HG02973 (cell line): Measurements from ENCODE around the gene LRCH1.

ENCODE experiments used
- ATAC-seq: cut with Tn5 transposase; IDR thresholded peaks from one replicate; pipeline ENCODE4 v1.9.1; 2021; ENCODE audit warnings: moderate library complexity; ENCODE audit not compliant: unreplicated experiment

The LRCH1 gene

DNA sequence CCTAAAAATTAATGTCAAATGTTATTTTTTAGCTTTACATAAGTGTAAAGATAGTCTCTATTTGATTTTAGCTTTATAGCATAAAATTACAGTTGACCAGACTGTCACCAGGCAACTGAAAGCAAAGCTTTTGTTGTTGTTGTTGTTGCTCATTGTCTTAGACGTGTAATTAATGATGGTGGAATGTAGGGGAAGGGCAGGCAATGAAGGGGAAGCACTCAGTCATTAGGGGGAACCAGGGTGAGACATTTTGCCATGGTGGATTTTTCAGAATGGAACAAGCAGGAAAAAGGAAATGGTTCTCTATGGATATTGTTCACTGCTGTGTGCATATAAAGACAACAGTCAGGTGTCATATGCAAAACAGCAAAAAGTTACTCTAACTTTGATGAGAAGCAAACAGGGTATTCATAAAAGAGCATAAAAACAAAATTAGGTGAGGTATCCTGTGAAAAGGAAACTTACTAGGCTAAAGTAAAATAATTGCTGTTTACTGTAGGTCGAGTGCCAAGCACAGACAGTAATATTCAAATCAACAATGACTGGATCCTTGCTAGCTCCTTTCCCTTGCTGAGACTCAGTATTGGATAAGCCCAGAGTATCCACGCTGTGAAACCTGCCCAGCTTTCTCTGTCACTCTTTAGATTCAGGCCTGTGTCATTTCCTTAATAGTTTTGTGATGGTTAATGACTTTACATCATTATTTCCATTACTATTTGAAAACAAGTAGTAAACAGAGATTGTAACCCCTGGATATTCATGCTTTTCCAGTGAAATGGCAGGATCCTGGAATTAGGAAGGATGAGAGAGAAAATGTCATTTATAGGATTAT lies 110.5 kb downstream of the LRCH1 start:
- no peak for ATAC-seq

- ATAC-seq = no peak
Observed at GRCh38 chr13:46664195-46664594, 111.2 kb downstream of the LRCH1 start.

DNA sequence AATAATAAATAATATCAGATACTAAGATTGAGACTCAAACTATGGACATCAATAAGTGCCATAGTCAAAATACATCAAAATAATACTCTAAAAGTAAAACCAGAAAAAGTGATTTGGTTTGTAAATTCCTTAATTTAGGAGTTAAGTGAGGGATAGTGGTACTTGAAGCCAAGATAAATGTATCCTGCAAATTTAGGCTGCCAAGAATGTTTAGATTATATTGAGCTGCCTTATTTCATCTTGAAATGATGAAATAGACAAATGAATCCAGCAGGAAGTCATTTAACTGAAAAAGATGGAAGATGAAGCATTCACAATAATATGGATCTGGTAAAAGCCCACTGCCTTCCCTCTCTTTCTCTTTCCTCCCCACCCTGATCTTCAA lies 112.3 kb downstream of the LRCH1 start:
- ATAC-seq = no peak

DNA sequence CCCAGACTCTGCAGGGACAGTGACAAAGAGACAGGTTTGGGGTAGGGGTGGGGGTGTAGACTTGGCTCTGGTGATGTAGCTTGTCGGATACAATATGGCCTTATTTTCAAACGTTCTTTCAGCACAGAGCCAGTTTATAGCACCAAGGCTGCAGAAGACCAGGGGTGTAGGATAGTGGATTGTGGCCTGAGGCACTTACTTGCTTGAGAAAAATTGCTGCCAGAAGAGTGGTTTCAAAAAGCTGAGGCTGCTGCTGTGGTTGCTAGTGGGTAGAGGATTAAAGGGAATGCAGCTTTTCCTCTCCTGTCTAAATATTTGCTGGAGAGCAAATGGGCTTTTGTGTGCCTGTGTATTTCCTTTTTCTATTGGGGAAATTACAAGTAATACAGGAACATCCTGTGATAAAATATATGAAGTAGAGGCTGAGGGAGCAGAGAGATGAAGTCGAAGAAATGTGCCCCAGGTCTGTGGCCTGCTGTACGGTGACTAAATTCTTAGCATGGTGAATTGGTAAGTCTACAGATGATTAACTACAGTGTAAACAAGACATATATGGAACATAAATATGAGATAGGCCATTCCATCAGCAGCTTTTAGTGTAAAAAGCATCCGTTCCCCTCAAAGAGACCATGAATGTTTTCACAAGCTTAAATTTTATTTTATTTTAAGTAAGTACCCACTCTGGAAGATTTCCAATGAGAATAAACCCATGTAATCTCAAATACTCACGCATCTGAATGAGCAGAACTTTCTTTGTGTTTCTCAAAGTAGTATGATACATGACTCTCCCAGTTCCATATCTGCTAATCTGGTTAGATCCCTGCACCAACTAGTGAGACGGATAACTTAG lies 112.9 kb downstream of the LRCH1 start:
- peak; percentile 39 for ATAC-seq

GRCh38 chr13:46666727-46667456 lies 113.9 kb downstream of the LRCH1 start:
- ATAC-seq = no peak

DNA sequence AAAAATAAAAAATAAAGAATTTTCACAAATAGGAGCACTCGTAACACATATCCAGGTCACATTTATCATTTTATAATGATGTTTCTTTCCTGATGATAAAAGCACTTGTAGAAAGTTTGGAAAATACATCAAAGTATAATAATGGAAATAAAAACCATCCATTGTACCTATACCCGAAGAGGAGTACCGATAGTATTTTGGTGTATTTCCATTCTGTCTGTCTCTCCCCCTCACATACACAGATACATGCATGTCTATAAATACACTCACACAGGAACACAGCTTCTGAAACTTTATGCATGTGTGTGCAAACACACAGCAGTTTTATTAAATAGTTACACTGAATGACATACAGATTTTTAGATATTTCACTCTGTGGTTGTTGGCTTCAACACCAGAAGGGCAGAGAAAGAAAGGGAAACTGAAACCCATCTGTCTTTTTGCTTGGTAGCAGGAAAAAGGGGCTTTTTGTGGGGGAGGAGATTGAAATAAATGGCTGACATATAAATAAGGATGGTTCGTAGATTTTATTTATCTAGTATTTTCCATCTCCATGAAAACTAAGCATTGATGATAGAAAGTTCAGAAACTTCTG lies 114.8 kb downstream of the LRCH1 start:
- peak; percentile 52 for ATAC-seq

DNA sequence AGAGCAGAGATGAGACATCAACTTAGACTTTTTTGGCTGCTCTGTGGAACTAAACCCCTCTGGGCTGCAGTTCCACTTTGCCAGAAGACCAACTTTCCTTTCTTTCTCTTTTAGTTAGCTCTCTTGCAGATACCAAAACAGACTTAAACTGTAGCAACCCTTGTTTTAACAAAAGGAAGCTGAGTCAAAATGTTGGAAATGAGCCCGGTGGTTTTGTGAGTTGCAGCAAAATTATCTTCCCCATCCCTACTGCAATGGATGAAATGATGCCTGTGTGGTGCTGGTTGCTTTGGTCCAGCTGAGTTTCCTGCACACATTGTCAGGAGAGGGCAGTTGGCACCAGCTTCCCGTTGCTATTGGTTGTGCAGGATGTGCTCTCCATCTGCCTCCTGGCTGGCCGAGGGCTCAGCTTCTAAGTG lies 115.3 kb downstream of the LRCH1 start:
- peak; percentile 11 for ATAC-seq

- no peak for ATAC-seq
Observed at GRCh38 chr13:46668931-46669525, 116.1 kb downstream of the LRCH1 start.

GRCh38 chr13:46672338-46673090 lies 119.5 kb downstream of the LRCH1 start:
- ATAC-seq = no peak

DNA sequence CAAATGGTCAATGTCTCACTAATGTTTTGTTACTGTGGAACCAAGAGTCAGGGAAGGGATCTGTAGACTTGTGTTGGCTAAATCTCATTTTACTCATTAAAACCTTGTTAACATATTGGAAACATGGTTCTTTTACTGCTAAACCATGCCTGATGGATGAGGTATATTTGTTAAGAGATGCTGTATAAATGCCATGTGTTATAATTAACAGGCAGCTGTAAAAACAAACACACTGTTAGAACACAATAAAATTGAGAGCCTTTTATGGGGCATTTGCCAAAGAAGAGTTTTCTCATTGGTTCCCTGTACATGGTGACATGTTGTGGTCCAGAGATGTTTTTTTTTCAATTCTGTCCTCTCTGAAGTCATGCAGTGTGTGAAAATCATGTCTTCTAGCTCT lies 122.0 kb downstream of the LRCH1 start:
- ATAC-seq = no peak

DNA sequence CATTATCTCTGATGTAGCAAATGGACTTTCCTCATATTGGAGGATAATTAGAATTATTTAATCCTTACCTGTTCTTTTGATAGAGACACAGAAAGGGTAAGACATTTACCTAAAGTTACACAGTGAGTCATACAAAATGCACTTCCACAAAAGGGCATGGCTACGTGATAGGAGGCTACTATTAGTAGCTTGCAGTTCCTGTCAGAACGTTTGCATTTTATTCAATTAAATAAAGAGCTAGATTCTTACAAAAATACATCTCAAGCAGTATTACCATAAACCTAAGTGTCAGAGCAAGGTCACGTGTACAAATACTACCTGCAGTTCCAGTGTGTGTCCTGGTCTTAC lies 123.4 kb downstream of the LRCH1 start:
- no peak for ATAC-seq

- peak; percentile 86 for ATAC-seq
Observed at GRCh38 chr13:46679369-46680120, 126.6 kb downstream of the LRCH1 start.

DNA sequence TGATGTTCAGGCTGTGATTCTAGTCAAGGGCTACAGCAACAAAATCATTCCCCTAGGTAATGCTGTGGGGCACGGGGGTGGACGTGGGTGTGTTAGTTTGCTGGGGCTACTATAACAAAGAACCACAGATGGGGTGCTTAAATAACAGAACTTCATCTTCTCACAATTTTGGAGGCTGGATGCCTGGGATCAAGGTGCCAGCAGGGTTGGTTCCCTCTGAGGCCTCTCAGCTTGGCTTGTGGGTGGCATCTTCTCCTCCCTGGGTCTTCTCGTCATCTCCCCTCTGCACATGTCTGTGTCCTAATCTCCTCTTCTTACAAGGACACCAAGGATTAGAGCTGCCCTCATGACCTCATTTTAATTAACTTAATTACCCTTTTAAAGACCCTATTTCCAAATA lies 129.0 kb downstream of the LRCH1 start:
- no peak for ATAC-seq

DNA sequence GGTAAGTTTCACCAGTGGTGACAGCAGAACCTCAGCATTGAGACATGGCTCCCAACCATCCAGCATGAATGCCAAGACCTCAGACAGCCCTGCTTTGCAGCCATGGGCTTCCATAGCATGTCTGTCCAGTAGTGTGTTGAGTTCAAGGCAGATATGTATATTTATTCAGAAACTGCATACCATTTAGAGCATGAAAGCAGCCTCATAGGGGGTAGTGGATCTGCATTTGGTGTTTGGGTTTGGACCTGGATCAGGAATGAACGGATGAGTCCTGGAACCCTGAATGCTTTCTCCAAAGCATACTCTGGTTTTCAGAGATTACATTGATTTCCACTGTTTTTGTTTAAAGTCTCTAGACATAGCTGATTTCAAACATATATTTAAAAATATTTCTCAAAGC lies 129.7 kb downstream of the LRCH1 start:
- ATAC-seq = no peak

DNA sequence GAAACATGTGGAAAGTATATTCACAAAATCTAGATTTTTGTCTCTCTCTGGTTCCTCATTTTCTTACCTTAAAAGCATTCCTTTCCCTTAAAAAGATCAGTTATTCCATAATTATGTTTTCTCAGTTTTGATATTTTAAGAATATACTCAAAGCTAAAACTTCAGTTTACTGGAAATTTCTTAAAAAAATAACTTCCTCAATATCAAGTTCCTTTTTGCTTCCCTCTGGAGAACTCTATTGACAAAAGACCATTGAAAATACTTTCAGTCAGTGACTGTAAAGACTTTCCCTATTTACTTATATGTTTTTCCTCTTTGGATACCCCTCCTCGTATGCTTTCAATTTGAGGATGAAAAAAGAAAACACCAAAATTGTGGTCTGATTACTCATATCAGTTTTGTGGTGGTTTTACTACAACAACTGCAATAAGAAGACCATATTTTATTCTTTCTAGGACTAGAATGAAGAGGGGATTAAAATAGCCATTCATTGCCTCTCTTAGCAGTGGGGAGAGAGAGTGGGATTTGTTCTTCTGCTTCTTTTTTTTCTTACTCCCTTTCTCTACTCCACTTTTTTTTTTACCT lies 130.8 kb downstream of the LRCH1 start:
- no peak for ATAC-seq

DNA sequence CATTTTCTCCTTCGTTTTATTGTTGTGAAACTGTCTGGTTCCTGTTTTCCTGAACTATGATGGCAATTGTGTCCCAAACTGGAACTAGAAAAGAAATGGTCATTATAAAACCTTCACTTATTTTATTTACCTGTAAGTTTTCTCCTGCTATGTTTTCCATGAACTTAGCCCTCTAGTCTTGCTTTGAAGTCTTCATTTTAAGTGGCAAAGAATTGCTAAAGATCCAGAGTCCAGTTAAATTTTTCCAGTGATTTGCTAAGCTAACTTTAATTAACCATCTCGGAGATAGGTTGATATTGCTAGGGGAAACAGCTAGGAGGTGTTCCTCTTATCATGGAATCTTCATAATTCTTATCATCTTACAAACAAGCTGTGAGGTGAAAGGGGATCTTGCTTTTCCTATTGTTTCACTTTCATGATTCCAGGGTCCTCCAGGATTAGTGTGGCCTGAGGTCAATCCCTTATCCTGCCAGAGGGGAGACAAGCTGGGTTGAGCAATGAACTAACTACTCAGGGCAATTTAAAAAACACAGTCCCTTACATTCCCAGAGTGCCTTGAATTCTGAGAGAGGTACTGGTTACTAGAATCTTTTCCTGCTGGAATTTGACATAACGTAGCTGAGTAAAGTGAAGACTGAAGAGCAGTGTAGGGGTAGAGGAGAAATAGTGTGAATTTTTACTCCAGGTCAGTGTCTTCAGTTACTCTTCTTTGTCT lies 131.5 kb downstream of the LRCH1 start:
- no peak for ATAC-seq

DNA sequence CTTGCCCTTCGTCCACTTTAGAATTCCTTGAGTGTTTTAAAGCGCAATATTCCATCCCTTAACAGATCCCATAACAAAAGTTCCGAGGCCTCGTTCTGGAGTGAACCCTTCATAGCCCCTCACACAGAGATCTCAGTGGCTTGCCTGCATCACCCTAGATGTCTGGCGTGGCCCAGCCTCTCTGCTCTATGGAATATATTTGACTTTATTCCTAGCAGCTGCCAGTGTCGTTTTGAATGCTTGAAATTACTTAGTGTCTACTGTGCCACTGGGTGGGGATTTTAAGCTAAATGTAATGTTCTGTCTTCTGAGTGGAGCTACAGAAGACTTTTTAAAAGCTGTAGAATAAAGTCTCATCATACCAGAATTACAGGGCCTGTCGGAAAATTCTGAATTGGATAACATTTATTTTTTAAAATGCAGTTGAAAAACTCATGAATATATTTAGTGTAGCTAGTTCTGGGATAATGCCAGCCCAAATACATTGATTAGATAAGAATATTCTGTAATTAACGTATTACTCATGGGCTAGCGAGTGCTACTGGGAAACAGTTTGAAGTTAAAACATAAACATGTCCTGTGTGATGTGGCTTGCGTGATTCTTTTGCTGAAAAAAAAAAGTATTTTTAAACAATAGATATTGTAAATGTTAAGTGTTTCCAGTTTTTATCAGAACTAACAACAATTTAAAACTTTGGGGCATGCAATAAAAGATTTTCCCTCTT lies 132.2 kb downstream of the LRCH1 start:
- ATAC-seq = no peak

DNA sequence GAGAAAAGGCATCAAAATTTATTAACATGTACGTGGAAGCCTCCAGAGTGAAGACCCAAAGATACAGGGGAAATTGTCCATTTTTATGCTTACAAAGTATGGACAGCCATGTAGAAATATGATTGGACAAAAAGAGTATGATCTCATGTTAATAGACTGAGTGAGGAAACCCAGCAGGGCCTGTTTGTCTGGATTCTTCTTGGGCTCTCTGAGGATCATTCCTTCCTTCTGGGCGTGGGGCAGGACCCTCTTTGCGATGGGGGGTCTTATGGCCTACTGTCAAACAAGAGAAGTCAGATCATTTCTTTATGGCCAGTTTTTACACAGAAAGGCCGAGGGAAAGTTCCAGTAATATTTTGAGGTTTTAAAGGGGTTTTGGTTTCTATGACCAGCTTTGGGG lies 133.2 kb downstream of the LRCH1 start:
- ATAC-seq = no peak
